Stimulated activated CD4-positive, alpha-beta T cell treated with anti-CD3 and anti-CD28 coated beads, Interleukin-15, amount 100 ng/mL, for 1 hour (primary cell): ENCODE data around the gene FUZ.
A peak's percentile ranks its signal among the peaks of the same experiment; 100 is the strongest.

Experiments
- DNase-seq, 2 donors: peaks; one replicate each; pipeline ENCODE4 v3.0.0-alpha.2; 2020; ENCODE audit warnings: low read depth in 1 of 2, low spot score in 1 of 2

FUZ gene

DNA sequence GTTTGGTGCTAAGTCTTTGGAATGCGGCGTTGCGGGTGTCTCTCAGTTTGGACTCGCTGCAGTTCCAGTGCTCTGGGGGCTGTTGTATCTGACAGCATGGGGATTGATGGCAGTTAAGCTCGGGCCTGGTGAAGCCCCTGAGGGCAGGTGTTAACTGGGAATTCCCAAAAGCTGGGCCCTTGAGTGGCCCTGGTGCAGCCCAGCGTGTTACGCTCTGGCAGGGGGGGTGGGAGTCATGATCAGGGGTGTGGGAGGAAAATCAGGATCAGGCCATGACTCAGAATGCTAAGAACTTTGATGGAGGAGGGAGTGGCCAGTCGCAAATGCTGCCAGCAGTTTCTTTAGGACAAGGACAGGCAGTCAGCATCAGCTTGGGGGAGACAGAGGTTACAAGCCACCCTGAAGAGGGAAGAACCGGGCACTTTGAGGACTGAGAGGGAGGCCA, 26.7 kb downstream of the FUZ start:
- DNase-seq = no peak

DNA sequence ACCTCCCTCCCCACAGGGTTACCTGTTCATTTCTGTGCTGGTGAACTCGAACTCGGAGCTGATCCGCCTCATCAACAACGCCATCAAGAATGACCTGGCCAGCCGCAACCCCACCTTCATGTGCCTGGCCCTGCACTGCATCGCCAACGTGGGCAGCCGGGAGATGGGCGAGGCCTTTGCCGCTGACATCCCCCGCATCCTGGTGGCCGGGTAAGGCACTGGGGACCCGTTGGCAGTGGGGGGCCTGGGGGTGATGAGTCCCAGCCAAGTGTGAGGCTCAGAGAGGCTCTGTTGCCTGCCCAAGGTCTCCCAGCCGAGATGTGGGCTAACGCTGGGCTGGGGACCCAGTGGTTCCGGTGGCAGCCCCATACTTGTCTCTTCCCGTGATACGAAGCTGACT, 30.6 kb downstream of the FUZ start:
- no peak for DNase-seq

DNA sequence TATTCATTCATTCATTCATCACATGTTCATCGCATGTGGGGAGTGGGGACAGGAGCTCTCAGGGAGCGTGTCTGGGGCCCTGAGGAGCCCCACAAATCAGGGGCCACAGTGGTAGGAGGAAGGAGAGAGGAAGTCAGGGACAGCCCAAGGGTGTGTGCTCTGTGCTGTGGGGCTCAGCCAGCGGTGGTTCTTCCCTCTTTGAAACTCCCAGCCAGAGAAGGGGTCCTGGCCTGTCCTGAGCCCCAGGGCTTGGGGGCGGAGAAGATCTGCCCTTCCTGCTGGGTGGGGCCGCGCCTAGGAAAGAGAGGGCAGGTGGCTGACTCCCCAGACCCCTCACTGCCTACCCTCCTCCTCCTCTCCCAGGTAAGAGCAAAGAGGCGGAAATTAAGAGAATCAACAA, 31.7 kb downstream of the FUZ start:
- no peak for DNase-seq

DNA sequence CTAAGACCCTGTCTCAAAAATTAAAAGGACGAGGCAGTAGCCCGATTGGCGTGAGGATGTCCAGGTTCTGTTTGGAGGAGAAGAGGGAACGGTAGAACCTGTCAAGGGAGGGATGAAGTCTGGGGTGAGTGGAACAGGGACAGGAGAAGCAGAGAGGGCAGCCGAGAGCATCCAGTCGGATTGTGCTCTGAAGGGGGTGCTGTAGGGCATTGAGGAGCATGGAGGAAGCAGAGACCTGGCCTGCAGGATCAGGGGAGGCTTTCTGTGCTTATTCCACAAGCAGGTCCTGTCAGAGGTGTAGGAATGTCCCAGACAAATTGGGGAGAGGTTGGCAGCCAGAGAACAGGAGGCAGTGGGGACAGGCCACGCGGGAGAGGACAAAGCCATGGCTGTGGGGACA, 32.2 kb downstream of the FUZ start:
- no peak for DNase-seq

DNA sequence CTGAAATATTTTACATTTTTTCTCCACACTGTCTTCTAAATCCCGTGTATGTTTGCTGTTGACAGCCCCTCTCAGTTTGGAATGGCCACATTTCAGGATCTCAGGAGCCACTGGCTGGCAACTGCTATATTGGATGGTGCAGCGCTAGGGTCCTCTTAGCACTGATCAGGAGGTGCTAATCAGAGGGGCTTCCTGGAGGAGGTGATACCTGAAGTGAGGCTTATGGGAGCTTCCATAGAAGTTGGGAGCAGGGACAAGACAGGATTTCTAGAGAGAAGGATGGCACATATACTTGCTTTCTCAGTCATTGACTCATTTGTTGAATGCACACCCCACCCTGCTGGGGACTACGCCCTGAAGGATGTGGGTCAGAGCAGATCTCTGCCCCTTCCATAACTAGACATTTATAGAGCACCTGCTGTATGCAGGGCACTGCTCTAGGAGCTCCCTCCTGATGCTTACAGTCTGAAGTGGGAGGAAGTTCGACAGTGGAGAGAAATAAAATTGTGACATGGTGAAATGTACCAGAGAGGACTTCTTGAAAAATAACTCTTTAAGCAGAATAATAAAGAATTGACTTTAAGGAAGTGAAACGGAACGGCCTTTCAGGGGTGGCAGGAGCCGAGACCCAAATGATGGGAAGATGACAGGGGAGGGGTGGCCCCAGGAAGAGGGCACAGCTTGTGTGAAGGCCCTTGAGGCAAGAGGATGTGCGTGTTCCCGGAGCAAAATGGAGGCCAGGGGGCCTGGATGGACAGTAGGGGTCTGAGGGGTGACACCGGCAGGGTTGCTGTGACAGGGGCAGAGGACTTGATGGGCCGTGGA, 33.1 kb downstream of the FUZ start:
- DNase-seq = no peak

DNA sequence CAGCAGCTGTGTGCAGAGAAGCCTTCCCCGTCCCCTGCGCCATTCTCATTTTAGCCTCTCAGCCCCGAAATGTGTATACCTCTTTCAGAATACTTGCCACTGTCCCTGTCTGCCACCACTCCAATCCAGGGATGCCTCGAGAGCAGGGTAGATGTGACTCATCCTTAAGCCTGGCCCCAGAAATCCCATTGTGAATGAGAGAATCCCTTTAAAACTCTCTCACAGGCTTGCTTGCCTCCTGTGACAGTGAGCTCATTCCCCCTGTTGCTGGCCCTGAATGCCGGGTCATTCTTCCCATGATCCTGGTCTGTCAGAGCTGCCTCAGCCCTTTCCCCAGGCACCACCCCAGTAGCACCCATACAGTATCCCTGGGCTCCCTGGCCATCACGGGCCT, 36.7 kb downstream of the FUZ start:
- DNase-seq = no peak

DNA sequence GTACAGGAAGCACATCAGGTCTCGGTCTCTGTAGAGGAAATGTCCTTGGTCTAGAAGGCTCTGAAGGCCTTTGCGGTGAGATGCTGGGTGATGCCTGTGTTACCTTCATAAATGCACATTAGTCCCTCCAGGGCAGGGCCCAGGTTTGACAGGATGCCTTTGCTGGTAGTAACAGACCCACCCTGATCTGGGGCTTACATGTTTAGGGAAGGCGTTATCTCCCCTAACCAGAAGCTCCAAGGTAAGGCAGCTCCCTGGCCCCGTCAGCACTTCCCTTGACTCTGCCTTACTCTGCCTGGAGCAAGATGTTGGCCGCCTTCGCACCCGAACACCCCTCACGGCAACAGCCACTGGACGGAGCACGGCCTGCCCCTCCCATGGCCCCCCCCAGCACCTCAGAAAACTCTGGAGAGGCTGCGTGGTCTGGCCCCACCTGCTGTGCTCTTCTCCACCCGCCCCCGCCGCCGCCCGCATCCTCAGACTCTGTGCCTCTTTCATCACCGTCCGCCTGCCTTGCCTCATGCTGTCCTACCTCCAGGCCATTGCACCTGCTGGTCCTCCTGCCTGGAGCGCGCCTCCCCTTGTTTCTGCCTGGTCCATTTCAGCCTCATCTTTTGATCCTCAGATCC, 37.2 kb downstream of the FUZ start:
- DNase-seq = no peak

DNA sequence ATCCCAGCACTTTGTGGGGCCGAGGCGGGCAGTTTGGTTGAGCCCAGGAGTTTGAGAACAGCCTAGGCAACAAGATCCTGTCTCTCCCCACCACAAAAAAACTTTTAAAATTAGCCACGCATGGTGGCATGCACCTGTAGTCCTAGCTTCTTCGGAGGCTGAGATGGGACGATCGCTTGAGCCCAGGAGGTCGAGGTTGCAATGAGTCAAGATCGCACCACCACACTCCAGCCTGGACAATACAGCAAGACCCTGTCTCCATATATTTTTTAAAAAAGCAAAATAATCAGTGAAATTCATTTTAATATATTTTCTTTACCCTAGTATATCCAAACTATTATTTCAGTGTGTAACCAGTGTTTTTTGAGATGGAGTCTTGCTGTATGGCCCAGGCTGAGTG, 38.1 kb downstream of the FUZ start:
- DNase-seq = no peak

DNA sequence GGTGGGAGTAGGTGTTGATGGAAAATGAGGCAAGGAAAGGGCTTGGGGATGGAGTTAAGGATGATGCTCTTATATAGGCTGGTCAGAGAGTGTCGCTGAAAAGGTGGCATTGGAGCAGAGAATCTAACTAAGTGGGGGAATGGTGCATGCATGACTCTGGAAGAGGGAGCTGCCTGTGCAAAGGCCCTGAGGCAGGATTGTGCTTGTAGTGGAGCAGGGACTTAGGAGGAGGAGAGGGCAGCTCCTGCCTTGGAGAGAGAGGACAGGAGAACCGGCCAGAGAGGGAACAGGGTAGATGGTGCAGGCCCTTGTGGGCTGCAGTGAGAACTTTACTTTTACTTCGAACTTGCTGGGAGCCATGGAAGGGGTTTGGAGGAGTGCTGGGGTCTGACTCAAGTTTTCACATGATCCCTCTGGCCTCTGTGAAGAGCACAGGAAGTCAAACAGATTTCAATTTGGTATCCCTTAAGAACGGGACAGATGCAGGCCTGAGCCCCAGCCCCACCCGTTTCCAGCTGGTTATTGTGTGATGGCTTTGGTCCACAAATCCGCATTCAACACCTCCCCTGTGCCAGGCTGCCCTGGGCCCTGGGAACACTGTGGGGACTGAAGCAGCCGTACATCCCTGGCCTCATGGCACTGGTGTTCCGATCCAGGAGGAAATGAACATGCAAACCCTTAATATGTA, 39.3 kb downstream of the FUZ start:
- no peak for DNase-seq

DNA sequence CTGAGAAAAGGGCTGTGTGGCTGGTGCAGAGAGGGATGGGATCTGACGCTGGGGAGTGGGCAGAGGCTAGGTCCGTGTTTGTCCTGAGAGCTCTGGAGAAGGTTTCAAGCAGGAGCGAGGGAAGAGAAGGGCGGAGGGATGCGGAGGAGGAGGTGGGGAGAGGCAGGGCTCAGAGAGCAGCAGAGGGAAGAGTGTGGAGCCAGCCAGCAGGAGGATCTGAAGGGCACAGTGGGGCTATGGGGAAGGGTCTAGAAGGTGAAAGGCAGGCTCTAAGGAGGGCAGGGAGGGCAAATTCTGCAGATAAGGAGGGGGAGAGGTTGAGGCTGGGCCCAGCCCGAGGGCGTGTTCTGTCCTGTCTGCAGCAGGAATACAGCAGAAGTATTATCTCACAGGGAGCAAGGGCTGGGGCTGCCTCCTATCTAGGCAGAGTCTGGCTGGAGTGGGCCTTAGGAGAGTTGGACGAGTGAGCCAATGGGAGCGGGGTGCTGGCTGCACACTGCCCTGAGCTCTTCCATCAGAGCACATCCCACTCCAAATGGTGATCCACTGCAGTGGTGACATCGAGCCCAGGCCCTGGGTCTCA, 40.2 kb downstream of the FUZ start:
- DNase-seq = no peak

DNA sequence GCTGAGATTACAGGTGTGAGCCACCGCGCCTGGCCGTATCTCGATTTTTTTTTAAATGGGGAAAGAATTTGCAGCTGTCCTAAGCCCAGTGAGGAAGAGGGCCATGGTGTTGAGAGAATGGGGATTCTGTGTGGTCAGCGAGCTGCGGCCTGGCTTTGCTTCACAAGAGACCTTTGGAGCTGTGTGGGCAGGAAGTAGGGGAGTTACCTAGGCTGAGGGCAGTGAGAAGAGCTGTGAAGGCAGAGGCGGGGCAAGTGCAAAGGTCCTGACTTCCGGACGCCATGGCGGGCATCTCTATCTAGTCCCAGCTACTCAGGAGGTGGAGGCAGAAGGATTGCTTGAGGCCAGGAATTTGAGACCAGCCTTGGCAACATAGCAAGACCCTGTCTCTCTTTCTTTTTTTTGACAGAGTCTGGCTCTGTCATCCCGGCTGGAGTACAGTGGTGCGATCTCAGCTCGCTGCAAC, 41.4 kb downstream of the FUZ start:
- DNase-seq = no peak

DNA sequence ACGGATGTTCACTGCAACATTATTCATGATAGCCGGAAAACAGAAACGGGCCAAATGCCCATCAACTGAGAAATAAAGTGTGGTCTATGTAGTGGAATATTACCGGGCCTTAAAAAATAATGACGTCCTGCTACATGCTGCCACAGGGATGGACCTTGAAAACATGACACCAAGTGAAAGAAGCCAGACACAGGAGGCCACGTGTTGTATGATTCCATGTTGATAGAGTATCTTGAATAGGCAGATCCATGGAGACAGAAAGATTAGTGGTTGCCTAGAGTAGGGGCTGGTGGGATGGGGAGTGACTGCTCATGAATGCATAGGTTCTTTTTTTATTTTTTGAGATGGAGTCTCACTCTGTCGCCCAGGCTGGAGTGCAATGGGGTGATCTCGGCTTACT, 42.6 kb downstream of the FUZ start:
- no peak for DNase-seq

DNA sequence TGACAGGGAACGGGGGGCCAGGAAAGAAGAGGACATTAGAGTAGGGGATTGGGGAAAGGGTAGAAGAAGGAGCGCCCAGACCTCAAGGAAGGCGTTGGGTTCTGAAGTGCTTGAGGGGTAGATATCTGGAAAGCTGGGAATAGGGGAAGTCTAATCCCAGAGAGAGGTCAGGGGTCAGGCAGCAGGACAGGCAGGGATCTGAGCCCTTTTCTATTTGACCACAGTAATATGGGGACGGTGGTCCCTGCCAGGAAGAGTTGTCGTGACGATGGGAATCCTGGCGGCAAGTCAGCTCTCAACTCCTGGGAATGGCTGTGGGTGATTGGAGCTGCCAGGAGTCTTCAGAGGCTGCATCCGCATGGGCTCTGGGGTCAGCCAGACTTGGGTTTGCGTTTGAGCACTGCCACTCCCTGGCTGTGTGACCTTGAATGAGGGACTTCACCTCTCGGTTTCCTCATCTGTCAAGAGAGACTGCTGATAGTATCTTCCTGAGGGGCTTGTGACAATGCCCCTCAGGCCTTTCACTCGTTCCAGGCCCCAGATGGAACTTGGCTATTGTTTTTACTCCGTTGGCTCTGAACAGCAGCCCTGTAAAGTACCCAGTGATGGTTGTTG, 45.0 kb downstream of the FUZ start:
- DNase-seq = no peak

DNA sequence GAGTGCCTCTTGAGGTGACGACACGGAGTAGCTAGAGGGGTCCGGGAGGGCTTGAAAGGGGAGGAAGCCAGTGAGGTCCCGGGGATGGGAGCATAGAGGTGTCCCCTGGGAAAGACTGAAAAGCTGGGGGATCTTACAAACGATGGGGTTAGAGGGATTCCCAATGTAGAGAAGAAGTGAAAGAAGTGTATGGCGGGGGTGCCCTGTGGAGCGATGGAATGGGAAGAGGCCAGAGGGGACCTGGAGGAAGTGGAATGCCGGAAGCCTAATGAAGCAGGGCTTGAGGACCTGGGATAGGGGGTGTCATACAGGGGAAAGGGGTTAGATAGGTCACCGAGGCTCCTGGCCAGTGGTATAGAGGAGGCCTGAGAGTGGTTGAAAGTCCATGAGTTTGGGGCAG, 45.7 kb downstream of the FUZ start:
- DNase-seq = no peak

DNA sequence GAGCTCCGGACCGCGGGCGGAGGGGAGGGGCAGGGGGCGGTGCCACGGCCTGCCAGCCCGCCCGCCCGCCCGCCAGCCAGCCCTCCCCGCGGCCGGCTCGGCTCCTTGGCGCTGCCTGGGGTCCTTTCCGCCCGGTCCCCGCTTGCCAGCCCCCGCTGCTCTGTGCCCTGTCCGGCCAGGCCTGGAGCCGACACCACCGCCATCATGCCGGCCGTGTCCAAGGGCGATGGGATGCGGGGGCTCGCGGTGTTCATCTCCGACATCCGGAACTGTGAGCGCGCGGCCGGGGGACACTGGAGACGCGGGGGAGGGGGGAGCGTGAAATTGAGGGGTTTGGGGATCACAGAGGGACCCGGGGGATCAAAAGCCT, 46.2 kb downstream of the FUZ start, which contains the start of gene AP2A1:
TSS of gene AP2A1 (plus strand) at position 72 of the 370 bp plus-strand sequence. CDS start at position 205, 133 bp downstream.
- DNase-seq = no peak

DNA sequence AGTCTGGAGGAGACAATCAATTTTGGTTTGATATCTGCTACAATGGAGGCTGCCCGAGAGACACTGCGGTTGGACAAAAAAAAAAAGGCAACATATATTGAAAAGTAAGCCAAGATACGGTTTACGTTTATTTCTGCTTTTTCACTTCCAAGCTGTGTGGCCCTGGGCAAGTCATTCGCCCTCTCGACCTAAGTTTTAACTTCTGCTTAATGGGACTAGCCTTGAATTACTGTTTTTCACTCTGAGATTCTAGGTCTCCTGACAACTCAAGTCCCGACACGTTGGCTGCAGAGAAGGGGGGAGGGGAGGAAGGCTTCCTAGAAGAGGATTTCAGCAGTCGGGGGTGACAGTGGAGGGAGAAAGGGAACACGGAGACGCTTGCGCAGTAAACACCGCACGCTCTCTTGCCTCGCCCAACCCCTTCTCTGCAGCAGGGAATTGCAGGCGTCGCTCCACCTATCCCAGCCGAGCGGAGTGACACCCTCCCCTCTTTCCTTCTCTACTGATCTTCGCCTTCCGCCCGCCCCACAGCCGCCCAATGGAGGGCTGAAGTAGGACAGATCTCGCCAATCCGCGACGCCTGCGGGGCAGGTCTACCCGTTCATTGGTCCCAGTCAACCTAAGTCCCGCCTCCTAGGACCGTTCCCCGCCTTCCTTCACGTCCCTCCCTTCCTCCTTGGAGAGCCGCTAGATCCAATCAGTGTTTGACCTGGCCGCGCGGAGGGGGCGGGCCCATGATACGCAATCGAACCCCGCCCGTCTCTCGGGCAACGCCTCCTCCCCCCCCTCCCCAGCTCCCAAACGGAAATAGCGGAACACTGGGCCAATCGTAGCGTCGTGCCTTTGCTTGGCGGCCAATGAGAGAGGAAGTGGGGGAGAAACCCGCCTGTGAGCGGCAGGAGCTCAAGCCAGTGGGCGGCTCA, 46.8 kb downstream of the FUZ start:
- peak; percentile 97 to 98 for DNase-seq

DNA sequence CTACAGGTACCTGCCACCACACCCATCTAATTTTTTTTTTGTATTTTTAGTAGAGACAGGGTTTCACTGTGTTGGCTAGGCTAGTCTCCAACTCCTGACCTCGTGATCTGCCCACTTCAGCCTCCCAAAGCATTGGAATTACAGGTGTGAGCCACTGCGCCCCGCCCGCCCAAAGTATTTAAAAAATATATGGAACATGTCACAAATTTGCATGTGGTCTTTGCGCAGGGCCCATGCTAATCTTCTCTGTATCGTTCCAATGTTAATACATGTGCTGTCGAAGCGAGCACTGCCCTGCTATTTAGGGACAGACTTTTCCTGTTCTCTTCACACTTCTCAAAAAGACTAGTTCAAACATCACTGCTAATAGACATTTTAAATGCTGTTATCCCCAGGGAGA, 48.8 kb downstream of the FUZ start:
- no peak for DNase-seq

DNA sequence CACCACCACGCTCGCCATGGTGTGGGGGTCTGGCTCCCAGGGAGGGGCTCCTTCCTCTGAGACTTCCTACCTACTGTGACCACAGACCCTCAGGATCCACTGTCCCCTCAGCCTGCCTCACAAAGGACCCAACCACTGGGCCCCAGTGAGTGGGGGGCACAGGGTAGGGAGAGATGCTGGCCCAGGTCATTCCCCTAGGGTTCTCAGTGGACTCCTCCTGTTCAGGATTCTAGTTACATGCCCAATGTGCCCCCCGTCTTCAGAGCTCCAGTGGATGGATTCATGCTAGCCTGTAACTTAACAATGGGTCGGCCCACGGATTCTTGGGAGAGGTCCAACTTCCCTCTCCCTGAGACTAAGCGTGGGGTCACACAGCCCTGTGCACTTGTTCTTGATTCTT, 49.9 kb downstream of the FUZ start, which contains the start of gene TSKS:
TSS of gene TSKS (minus strand) at position 77 of the 400 bp plus-strand sequence. CDS start at position 18, 59 bp downstream.
- DNase-seq = no peak

DNA sequence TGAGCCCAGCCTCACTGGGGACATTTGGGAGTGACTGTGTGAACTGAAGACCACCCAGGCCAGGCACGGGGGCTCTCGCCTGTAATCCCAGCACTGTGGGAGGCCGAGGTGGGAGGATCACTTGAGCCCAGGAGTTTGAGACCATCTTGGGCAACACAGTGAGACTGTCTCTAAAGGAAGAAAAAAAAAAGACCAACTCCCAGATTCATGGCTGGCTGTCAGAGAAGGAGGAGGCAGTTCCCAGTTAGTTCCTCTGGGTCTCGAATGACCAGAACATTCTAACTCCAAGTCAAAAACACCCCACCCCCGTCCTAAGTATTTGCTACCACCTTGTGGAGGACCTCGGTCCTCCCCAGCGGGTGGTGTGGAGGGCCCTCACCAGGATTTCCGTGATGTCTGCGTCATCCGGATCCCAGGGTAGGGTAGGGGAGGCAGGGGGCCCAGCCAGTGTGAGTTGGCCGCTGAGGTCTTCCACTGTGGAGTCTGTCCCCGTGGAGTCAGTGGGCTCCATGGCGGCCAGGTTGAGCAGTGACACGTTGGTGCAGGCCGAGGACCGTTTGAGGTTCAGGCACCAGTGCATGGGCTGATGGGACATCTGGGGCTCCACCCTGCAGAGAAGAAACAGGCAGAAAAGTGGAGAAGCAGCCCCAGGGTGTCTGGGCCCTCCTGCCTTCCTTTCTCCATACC, 51.3 kb downstream of the FUZ start:
- no peak for DNase-seq

DNA sequence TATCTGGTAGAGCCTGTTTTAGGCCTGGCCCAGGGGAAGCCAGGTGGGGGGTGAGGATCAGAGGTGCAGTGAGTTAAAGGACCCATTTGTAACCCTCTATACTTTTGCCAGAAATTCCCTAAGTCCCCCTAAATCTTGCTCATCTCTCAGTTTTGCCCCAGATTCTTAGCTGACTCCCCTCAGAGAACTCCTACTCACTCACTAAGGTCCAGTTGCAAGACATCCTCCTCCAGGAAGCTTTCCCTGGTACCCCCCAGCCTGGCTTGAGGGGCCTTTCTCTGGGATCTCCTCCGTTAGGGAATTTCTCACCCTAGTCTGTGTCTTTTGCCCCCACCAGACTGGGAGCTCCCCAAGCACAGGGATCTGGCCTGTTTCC, 51.9 kb downstream of the FUZ start:
- no peak for DNase-seq
